ENCODE data around the gene CCNL1.

Gene CCNL1

DNA sequence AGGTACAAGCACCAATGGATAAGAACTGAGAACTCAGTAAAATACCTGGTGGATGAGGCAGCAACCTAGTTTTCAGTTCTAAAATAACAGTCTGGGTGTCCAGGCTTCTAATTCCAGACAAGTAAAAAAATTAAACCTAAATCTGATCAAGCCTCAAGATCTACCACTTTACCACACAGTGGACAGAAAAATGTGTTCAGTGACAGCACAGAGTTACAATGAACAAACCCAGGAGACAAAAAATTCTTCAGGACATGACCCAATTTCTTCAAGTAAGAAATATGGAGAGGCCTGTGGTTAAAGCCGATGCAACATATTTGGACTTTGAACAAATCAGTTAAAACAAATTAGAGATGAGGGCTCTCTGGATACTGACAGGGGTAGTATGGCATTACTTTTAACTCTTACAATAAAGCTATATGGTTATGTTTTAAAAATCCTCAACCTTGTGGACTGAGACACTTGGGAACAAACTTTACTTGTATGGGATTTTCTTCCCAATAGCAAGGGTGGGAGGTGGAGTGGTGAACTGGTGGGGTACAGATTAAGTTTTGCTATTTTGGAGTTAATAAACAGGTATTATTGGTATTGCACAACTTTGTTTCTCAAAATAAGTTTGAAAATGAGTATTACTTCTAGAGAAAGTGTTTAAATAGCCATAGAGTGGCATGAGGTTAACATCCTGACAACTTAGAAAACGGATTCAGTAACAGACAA lies 14.2 kb downstream of the CCNL1 start:
- DNase-seq (no peak), ATAC-seq (no peak)

DNA sequence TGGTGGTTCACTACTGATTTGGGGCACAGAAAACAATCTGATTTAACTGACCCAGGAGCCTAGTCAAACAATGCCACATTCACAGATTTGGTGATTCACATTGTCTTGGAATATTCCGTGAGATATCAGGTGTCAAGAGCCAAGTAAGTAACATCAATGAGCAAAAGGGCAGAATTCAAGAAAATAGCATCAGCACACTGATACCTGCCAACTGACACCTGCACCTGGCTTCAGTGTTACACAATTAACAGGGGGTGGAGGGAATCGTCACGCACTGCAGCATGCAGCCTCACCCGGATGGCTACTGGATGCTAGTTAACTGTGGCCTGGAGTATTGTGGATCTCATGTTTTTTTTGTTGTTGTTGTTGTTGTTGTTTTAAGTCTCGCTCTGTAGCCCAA lies 17.6 kb downstream of the CCNL1 start:
- DNase-seq: no peak
- no peak for ATAC-seq

DNA sequence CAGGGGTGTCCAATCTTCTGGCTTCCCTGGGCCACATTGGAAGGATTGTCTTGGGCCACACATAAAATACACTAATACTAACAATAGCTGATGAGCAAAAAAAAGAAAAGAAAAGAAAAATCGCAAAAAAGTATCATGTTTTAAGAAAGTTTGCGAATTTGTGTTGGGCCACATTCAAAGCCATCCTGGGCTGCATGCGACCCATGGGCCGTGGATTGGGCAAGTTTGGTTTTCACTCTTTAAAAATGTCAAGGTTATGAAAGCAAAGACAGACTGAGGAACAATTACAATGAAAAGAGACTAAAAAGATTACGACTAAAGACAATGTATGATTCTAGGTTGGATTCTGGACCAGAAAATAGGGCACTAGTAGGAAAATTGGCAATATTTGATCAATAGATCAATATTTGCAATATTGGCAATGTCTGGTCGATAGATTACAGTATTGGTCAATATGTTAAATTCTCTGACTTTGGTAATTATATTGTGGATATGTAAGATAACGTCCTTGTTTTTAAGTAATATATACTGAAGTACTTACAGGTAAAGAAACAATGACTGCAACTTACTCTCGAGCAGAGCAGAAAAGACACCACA lies 19.9 kb downstream of the CCNL1 start:
- DNase-seq (no peak), ATAC-seq (no peak)

DNA sequence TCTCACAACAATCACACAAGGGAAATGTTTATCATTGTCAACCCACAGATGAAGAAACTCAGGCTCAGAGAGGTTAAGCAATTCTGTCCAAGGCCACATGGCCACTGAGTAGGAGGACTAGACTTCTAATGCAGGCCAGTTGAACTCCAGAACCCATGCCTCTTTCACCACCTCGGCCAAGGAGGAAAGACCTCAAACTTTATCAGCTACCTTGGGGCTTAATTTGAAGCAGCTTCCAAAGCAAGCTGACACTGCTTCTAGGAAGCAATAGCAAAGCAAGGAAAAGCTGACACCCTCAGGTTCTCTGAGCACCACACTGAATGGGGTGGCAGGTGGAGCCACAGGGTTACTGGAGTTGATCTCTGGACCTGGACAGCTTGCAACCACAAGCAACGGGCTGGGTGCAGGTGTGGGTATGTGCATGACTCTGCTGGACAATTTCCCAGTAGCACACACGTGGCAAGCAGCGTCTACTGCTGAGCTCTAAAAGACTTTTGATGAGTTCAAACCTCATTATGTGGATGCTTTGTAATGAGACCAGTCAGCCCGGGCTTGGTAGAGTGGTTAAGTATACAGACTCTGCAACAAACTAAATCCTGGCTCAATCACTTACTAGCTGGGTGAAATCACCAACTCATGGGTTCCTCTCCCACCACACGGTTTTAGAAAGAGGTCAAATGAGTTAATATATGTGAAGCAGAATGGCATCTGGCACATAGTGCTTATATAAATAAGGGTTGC lies 23.1 kb downstream of the CCNL1 start:
- DNase-seq: no peak
- no peak for ATAC-seq

DNA sequence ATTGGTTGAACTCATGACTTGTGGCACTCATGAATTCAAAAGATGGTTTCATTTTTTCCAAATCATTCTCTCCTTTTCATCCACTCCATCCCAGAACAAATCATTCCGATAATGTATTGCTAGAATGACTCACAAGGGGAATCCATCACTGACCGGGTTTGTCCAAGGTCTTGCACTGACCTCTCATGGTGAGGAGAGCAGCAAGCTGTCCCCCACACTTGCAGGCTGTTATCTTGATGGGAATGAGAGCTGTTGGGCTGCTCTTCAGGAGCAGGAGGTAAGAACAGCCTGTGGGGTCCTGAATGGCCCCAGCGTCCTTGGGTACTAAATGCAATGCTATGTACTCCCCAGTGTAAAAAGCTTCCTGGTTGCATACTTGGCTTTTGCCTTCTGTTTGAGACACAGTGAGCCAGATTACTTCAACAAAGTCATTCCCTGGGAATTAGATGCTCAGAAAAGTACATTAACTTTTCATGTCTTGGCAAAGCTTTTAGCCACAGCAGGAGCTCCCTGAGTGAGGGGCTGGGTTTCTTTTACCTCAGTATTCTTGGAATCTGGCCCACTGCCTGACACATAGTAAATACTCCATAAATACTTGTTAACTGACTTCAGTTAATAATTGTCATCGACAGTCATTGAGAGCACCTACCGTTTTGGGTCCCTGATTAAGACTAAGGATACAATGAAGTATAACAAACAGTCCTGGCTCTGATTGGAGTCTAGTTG lies 24.1 kb downstream of the CCNL1 start:
- no peak for ATAC-seq

DNA sequence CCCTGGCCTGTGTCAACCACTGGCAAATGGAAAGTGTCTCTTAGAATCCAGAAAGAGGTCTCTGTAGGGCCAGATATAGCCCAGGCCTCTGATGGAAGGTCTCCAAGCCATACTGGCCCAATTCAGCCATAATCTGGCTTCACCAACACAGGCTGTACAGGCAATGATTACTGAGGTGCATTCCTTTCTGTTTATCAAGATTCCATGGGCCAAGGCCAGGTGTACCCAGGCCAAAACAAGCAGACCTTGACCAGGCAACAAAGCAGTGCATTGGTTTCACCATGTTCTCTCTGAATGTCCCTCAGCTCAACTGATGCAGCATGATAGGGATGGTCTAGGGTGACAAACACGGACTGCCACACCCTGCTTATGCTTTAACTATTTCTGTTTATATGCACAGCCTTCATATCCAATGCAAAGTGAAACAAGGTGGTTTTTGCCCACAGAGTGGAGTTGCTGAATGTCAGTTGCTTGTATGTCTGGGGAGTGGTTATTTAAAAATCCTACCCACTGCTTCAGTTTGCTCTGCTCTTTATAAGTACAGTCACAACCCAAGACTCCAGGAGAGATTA lies 25.2 kb downstream of the CCNL1 start:
- ATAC-seq (peak; percentile 56), DNase-seq (no peak)

More for the DNA sequence above, 24.1 kb downstream of the CCNL1 start:
- DNase-seq: no peak

DNA sequence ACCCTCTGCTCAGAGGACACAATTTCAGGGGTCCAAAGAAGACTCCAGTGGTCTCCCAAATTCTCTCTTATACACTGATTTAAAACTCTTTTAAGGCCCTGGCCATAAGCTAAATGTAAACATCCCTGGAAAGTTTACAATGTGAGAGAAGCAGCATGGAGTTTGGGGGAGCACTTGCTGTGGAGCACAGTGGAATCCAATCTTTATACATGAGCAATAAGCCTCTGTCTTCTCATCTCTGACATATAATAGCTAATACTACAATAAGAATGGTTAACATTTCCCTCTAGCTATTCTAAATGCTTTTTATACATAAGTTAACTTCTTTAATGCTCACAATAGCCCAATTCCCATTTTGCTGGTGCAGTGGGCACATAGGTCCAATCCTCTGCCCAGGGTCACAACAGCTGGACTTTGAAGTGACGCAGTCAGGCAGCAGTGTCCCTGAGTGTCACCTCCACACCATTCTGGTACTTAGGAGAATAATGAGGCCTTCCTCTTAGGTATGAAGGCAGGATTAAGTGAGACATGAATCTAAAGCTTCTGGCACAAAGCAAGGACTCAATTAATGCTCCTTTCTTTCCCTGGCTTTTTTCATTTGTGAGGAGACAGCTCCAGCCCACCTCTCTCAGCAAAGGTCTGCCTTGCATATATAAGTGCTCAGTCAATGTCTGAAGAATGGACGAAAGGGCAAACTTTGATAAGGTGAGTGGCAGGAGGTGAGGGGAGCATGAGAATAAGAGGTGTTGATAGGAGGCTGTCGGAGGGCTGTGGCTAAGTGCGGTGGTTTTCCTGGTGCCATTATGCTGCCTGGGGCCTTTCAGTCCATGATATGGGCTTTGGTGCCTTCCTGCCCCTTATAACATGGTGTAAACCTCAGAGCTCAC lies 26.3 kb downstream of the CCNL1 start:
- no peak for DNase-seq

DNA sequence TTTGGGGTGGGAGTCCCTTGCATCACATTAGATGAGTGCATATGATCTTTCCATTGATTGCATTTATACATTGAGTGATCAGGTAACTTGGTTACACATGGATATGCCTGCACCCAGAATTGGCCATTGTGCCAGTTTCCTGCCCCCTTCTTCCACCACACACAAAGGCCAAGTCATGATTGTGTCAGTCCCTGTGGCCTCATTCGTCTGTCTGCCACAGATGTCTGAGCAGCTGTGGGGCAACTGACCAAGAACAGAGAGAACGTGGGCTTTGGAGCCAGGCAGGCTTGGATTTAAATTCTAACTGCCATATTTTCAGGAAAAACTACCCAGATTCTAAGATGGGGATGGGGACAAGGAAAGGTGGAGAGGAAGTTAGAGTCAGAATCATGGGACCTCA lies 27.0 kb downstream of the CCNL1 start:
- ATAC-seq (no peak), DNase-seq (no peak)

More for the DNA sequence above, 26.3 kb downstream of the CCNL1 start:
- no peak for ATAC-seq

DNA sequence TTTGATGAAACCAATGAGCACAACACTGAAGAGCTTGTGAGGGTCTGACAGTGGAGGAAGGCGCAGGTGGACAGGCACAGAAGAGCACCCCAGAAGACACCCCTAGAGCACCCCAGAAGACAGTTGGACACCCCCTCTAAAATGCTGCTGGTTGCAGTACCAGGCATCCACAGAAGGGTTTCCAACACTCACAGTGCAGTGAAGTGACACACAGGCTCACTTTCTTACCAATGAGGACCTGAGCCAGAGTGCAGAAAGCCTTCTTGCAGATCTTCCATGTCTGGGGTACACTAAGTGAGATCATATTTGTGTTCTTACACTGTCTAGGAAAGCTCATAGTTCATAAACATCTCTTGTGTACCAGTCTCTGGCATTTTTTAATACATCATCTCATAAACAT lies 27.6 kb downstream of the CCNL1 start:
- DNase-seq (no peak), ATAC-seq (no peak)

DNA sequence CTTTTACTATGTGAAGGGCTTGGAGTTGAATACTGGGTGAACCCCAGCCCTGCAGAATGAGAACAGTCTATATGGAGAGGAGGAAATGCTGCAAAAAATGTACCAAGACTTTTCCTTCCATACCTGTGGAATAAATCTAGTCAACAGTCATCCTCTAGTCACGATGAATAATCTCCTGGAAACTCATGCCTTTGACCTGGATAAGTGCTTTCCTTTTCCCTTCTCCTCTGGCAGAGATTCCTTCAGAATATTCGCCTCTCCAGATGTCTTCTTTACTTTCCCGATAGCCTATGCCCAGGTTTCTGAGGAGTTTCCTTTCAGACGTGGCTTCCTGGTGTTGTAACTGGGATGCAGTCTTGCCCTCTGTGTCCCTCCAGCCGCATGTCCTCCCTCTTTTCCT lies 28.1 kb downstream of the CCNL1 start:
- DNase-seq (no peak), ATAC-seq (no peak)

DNA sequence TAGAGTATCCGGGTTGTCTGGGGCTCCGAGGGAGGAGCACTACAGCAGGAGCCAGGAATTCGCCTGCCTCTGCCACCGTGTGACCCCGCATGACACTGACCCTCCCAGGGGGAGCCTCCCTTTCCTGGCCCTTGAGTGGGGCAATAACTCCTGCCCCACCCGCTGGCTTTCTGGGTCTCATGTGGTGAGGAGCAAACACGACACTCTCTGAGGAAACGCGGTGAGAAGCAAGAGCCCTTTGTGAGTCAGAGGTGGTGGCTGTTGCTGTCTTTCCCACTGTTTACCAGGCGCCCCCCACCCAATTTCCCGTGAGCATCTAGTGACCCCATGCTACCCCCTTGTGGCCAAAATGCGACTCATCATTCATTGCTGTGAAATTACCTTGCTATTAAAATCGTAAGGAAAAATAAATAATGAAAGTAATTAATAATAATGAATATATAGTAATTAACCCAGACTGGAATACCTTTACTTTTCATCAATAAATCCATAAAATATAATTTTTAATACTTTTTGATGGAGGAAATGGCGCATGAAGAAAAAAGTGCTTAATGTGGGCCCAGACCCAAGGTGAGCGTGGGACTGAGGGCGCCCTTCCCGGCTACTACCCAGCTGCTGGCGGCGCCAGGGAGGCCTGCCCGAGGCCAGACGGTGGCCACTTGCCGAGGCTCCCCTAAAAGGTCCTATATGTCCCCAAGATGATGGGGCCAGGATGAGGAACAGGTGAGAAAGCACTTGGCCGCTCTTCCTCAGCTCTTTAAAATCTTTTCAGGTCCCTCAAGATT lies 29.3 kb downstream of the CCNL1 start:
- peak; percentile 73 for DNase-seq
- ATAC-seq: peak; percentile 12

DNA sequence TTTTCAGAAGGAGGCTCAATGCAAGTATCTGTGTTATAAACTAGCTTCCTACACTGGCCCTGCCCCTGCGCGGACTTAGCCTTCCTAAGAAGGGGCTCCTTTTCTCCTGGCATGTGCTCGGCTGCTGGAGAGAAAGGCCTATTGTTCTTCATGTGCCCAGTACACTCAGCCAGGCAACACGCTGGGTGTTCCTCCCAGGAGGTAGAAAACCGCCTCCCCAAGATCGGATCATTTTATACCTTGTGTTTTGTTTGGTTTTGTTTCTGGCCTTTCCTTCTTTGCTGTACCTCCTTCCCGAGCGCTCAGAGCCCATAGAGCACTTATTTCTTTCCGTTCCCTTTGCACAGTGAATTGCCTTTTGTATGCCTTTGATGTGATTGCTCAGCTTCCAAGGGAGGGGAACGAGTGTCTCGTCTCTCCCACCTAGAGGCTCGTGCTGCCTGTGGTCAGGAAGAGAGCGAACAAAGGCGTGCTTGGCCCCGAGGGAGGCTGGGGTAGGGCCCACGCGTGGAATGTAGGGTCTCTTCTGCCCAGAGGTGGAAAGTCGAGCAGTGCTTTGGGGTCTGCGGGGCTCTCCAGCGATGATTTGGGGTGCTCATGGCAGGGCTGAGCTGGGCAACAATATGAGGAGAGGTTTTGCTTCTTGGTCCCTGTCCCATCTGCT lies 30.0 kb downstream of the CCNL1 start:
- ATAC-seq: no peak

DNA sequence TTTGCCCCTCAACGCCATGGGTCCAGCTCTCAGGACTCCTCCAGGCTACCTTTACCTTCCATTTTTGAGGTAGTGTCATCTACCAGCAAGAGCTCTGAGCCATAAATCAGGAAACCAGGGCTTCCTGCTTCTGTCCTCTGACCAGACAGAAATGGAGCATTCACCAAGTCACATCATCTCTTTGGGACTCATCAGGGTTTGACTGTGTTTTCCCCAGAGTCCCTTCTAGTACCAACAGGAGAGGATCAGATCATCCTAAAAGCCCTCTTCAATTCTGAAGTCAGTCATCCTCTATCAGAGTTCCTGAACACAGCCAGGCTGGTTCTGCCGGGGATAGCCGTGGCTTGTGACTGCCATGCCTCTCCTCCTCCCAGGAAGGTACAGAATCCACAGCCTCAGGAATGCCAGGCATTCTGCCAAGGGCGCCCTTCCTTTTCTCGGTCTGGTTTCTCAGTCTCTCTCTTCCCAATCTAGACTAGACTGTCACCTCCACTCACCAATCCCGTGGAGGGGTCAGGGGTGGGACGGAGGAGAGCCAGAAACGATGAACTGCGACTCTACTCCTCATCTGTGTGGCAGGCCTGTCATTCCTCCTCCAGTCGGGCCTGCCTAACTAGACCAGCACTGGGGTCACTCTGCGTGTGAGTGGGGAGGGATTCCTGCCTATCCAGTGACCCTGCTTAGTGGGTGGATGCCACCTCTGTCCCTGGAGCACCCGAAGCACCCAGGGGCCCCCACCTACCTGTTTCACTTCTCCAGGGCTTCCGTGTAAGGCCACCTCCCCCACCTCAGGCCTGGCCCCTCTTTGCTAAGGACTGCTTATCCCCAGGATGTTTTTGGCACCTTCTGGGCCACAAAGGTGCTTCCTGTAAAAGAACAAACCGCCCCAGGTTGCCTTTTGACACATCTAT lies 30.9 kb downstream of the CCNL1 start:
- DNase-seq (peak; percentile 53), ATAC-seq (no peak)

More for the DNA sequence above, 30.0 kb downstream of the CCNL1 start:
- peak; percentile 42 for DNase-seq

DNA sequence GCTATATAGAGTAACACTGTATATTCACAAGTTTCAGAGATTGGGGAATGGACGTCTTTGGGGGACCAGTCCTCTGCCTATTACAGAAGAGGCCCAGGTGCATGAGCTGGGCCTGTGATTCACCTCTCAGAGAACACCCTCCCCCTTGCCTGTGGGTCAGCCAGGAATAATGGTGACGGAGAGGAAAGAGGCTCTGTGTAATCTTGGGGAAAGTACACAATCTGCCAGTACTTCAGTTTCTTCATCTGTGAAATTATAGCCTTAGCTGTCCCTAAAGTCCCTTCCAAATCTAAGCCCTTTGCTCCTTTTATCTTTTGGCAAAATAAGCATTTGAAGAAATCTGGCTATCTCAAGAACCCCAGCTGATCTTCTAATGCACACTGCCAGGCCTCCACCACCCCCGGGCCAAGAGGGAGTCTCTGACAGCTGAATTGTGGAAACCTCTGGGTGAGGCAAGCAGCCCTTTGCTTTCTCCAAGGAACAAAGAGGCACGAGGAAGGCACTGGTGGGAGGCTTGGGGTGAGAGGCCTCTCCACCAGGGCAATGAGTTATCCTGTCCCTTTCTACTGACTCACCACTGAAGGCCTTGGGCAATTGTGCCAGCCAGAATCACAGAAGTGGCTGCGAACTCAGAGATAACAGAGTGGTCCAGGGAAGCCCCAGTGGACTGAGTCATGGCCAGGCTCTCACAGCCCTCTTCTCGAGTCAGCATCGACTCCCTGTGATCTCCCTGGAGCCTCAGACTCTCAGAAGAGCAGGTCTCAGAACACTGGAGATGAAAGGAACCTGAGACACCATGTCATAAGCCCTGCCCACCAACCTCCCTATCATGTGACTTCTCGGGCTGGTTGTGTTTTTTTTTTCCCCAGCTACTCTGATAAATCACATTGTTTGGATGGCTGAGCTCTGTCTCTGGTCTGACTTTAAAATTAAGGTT lies 31.8 kb downstream of the CCNL1 start:
- peak; percentile 78 for DNase-seq
- ATAC-seq: peak; percentile 96

DNA sequence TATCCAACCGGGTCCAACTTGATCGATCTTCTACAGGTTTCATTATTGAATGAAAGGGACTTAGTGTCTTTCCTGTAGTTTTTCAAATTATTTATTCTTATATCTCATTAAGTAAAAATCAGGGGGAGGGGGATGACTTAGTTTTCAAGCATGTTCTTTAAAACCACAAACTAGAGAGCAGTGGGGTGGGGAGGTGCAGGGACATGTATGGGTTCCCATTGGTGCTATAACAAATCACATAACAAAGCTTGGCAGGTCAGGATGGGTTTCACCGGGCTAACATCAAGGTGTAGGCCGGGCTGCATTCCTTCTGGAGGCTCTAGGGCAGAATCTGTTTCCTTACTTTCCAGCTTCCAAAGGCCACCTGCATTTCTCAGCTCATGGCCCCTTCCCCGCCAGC lies 32.7 kb downstream of the CCNL1 start:
- no peak for DNase-seq
- no peak for ATAC-seq

DNA sequence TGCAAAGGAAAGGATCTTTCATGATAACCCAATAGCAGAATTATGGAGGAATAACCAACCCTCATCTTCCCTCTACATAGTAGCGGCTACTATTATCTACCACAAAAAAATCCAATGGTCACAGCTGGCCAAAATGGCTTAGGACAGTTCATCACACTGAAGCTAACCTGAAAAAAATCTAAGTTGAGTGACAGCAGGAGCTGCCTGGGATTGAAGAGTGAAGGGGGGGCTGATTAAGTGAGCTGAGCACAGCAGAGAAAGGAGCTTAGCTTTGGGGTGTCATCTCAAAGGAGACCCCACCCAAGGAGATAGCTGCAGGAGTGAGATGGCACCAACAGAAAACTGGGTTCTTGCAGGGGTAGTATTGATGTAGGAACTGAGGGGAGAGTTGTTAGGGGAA lies 33.6 kb downstream of the CCNL1 start:
- DNase-seq (no peak), ATAC-seq (no peak)

DNA sequence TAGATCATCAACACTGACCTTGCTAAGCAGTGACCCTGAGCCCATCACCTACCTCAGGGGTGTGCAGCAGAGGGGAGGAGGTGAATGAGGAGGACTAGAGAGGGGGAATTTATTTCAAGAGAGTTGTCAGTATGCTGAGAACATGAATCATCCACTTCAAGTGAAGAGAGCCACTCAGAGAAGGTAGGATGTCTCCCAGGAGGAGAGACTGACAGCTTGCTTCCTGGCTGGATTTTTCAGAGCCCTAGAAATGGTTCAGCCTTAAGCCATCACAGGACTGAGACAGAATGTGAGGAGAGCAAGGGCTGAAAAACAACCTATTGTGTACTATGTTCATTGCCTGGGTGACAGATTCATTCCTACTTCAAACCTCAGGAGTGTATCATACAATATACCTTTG lies 34.8 kb downstream of the CCNL1 start:
- ATAC-seq (no peak), DNase-seq (no peak)

DNA sequence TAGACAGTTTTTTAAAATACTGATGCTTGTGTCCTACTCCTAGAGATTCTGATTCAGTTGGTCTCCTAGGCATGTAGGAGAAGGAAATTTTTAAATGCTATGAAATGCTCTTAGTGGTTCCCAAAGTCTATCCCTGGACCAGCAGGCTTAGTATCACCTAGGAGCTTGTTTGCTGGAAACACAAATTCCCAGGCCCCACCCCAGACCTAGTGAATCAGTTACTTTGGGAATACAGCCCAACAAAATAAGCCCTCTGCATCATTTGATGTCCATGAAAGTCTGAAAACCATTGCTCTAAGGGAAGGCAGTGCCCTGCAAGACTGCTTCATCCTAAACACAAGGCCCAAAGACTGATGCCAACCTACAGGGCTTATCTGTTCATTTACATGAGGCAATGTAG lies 36.3 kb downstream of the CCNL1 start:
- DNase-seq: no peak
- ATAC-seq: no peak

Data from stimulated activated naive CD8-positive, alpha-beta T cell treated with anti-CD3 and anti-CD28 coated beads, Interleukin-15, Interleukin-2, amounts not matched to agents 100 U/mL and 50 U/mL, for 24 hours (primary cell).